GM21723 (cell line): ENCODE results near the gene CRABP1.

Experiments used
- ATAC-seq: cut with Tn5 transposase; IDR thresholded peaks from one replicate; pipeline ENCODE4 v1.9.1; 2021; ENCODE audit warnings: mild to moderate bottlenecking, moderate library complexity; ENCODE audit not compliant: unreplicated experiment

Gene CRABP1

DNA sequence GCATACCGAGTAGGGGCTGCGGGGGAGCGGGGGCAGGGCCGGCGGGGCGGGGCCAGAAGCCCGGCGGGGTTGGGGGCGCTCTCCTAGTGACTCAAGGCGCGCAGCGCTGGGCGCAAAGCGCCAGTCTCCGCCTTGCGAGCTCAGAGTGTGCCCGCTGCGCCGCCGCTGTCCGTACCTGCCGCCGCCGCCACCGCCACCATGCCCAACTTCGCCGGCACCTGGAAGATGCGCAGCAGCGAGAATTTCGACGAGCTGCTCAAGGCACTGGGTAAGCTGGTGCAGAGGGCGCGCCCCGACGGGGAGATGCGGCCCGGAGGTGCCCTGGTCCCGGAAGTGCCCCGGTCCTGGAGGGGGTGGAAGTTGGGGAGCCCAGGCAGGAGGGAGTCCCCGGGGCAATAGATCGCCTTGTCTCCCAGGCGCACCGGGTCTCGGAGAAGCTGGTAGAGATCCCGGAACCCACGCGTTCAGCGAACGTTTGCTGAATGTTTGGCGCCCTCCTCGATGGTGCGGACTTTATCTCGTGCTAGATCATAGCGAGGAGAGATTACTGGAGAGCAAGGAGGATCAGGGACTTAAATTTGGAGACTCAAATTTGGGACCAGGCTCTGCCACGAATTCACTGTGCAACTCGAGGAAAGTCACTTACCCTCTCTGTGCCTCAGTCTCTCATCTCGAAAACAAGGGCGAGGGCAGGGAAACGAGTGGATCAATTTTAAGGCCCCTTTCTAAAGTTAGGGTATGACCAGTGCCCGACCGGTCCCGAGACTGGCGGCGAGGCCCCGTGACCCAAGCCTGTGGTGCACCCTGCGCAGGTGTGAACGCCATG lies at the start of gene CRABP1:
TSS of gene CRABP1 (plus strand) at position 123 of the 826 bp plus-strand sequence. CDS start at position 199, 76 bp downstream.
- ATAC-seq: no peak

- ATAC-seq: no peak
Measured at GRCh38 chr15:78291052-78291451, 49.1 kb upstream of the CRABP1 start.

DNA sequence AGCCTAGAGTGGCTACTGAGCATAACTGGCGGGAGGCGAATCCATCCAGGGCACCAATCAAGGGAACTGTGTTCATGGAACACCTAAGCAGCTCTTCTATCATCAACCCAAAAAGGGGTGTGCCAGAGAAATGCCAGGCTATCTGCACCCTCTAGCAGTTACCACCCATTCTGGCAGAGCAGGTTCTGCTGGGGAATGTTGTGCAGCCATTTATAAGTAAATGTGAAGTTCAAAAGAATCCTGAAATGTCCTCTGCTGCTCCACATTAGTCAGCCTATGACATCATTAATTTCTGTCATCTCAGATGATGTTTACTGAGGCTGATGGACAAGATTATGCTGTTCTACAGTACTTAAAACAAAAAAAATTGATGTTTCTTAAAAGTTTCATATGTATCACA lies 48.5 kb upstream of the CRABP1 start:
- ATAC-seq: no peak

DNA sequence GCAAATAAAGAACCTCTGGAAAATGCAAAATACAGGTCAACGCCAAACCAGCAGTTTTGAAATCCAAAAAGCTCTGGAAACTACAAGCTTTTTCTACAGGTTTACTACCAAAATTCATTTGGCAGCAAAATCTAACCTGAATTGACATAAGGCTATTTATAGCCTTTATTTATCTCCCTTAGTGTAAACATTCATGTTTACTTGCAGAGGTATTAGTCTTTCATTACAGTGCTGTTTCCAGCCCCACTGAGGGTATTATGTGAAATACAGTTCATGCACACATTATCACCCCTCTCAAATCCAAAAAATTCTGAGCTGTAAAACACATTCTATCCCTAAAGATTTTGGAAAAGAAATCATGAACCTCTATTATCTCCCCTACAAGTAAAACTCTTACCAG lies 47.9 kb upstream of the CRABP1 start:
- ATAC-seq: no peak

DNA sequence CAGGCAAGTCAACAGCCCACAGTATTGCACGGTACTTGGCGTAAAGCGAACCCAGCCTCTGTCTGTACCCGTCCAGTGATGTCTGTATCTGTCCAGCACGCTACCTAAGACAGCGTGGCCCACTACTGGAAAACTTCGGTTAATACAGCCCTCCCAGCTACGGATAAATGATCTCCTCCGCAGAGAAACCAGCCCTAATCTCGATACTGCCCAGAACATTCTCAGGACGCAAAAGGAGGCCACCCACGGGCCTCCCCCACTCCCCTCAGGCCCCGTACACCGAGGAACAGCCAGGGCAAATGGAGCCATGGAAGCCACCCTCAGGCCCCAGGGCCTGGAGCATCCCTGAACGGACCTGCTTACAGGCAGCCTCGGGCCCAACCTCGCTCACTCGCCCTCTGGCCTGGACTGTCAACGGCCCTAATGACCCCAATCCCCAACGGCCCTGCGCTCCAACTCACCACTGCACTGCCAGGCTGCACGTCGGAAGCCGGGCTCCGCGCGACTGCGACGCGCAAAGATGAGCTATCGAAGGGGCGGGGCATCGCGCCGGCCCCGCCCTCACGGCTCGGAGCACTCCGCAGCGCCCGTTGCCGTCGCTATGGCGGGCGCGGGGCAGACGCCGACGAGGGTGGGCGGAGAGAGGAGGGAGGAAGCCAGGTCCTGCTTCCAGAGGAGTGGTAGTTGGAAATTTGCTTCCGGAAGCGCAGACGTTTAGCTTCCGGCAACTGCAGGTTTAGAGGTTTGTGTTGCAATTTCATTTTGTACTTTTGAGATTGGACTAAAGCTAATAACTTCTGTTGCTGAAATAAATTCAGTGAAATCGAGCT lies 40.8 kb upstream of the CRABP1 start, which contains the start of gene SKIC8:
TSS of gene SKIC8 (minus strand) at position 509 of the 830 bp plus-strand sequence. CDS start 3,923 bp downstream, outside the sequence.
- peak; percentile 79 for ATAC-seq

DNA sequence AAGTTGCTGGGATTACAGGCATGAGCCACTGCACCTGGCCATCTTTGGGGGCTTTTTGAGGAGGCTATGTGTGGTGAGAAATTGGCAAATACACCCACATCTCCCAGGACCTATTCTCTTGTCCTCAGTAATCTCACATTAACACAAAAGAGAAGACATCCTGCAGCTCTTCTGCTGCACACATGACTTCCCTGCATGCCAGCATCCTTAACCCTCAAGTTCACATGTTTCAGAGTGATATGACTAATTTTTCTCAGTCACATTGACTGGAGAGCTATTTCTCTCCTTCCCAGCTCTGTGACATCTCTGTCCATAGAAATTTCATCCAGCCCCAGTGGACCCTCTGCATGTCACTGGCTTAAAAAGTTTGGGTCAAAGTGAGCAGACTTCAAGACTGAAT lies 38.8 kb upstream of the CRABP1 start:
- ATAC-seq: no peak

- ATAC-seq: no peak
Measured at GRCh38 chr15:78301828-78302227, 38.3 kb upstream of the CRABP1 start.

GRCh38 chr15:78302579-78303312 lies 37.4 kb upstream of the CRABP1 start:
- no peak for ATAC-seq

GRCh38 chr15:78304216-78305066 lies 35.7 kb upstream of the CRABP1 start:
- no peak for ATAC-seq

DNA sequence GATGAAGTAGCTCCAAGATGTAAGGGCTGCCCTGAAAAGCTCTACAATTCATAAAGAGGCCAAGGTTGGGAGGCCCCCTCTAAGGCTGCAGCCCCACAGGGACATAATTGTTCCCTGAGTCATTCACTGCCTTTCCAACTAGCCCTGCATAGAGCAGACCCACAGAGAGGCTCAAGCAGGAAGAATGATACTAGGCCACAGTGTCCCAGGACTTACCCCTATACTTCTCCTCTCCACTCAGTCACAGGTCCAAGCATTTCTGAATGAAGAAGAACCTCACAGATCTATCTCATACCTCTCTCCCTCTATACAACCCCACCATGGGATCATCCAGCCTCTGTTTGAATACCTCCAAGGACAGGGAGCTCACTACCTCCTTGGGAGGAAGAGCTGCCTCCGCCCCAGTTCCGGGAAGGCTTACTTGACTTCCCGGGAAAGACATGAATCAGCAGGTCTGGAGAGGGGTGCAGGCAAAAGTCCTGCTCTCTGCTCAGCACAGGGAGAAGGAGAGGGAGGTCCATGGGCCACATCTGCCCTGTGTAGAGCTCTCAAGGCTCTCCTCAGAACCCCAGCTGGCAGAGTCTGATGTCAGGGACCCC lies 33.9 kb upstream of the CRABP1 start:
- no peak for ATAC-seq

- no peak for ATAC-seq
Measured at GRCh38 chr15:78307976-78308375, 32.2 kb upstream of the CRABP1 start.

- no peak for ATAC-seq
Measured at GRCh38 chr15:78308422-78309032, 31.6 kb upstream of the CRABP1 start.

GRCh38 chr15:78311292-78311691 lies 28.9 kb upstream of the CRABP1 start:
- no peak for ATAC-seq

GRCh38 chr15:78312536-78312935 lies 27.6 kb upstream of the CRABP1 start:
- no peak for ATAC-seq

DNA sequence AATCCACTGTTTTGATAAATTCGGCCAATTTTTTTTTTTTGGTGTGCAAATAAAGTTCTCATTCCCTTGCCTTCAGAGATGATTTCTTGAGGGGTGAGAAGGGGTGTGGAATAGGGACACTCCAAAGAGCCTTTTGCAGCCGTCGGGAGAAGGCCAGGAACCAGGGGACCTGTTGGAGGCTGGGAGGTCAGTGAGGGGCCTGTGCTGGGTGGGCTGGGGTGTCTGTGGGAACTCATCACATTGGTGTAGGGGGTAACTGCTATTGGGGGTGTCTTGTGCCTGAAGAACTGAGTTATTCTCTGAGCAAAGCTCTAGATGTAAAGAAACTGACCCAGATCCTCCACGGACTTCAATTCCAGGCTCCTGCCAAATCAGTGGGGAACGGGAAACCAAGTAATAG lies 27.2 kb upstream of the CRABP1 start:
- ATAC-seq: no peak

DNA sequence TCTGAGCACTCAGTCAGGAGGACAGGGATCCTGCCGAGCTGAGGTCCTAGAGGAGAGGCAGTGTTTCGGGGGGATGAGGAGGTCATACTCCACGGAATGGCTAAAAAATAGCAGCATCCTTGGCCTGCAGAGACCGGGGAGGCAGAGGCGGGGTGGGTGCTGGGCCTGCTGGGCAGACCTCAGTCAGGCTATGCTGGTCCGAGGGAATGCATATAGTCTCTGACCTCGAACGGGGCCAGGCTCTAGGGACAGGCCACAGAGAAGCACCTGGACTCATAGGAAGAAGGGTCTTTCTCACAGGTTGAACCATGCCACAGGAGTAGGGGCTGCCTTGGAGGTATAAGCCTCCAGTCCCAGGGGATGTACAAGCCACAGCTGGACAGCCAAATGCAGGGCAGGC lies 26.8 kb upstream of the CRABP1 start:
- no peak for ATAC-seq

DNA sequence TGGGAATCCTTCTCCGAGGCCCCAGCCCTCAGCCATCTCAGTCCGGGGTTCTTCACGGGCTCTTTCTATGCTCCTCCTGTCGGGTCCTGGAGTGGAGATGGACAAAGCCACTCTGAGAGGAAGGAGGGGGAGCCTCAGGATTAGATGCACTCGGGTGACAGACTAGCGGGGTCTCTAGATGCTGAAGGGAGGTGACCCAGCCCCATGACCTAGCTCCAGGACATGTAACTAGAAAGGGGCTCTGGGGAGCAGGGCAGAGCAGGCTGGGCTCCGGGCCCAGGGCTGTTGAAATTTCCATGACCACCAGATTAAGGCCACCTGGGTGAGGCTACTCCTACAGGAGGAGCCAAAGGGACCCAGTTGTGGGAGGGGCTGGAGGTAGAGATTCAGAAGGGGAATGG lies 26.0 kb upstream of the CRABP1 start:
- ATAC-seq: no peak

DNA sequence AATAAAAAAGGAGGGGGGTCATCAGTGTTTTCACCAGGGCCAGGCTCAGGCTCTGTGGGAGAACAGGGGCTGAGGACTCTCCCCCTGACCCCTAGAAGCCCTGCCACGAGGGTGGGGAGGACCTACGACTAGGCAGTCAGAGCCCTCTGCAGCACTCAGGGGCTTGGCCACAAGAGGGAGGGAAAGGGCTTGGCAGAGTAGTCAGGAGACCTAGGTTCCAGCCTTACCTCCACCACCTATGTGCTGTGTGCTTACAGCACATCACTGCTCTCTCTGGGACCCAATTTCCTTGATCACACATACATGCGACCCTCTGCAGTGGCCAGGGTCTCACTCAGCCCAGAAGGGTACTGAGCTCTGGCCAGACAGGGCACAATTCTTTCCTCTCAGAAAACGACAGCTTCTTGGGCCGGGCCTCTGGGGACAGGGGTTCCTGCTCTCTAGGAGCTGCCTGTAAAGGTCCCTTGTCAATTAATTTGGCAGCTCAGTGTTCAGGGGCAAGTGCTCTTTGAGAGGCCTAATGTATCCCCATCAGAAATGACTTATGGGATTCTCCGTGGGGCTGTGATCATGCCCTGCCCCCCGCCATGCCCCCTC lies 24.4 kb upstream of the CRABP1 start:
- ATAC-seq: no peak
